Kidney (tissue), 14 donors: ENCODE data around the gene U2AF1L4. TPM values are rescaled to one million over a fixed set of nuclear protein-coding genes. Genes with fewer than 3 reads are reported as not detected.

Experiments
- DNase-seq, 5 donors: peaks; one replicate each; pipeline ENCODE4 v3.0.0-alpha.2; 2013 to 2020
- FAIRE-seq: peaks from 2 replicates; lab custom pipeline; 2012; peaks lifted over from hg19 to GRCh38; lab: Jason Lieb, UNC
- H3K27ac ChIP-seq, 2 donors: one replicate each; pipeline ENCODE4 v1.7.0; 2013; ENCODE audit warnings: low read depth in 2 of 2, low read length in 2 of 2, inconsistent platforms in 1 of 2
- H3K27me3 ChIP-seq: one replicate; pipeline ENCODE4 v1.7.1; 2013; ENCODE audit warnings: low read length, inconsistent platforms; ENCODE audit not compliant: control insufficient read depth, insufficient read depth
- H3K36me3 ChIP-seq, 3 donors: one replicate each; pipeline versions ENCODE4 v1.7.0 to v1.7.1; 2013; ENCODE audit warnings: low read length in 3 of 3, control low read depth in 1 of 3, inconsistent platforms in 1 of 3; ENCODE audit not compliant: insufficient read depth in 3 of 3, control insufficient read depth in 2 of 3
- H3K4me1 ChIP-seq, 3 donors: one replicate each; pipeline versions ENCODE4 v1.7.0 to v1.7.1; 2013; ENCODE audit warnings: low read length in 3 of 3, inconsistent platforms in 1 of 3, low read depth in 1 of 3; ENCODE audit not compliant: control insufficient read depth in 2 of 3, insufficient read depth in 2 of 3
- H3K4me3 ChIP-seq, 3 donors: one replicate each; pipeline versions ENCODE4 v1.7.0 to v1.8.1; 2013; ENCODE audit warnings: low read length in 3 of 3, control low read depth in 1 of 3, inconsistent platforms in 1 of 3
- H3K9ac ChIP-seq, 3 donors: one replicate each; pipeline versions ENCODE4 v1.7.0 to v1.7.1; 2013; ENCODE audit warnings: low read length in 3 of 3, control low read depth in 1 of 3, inconsistent platforms in 1 of 3
- H3K9me3 ChIP-seq, 3 donors: one replicate each; pipeline versions ENCODE4 v1.7.0 to v1.7.1; 2013; ENCODE audit warnings: low read length in 3 of 3, control low read depth in 1 of 3, inconsistent platforms in 1 of 3; ENCODE audit not compliant: control insufficient read depth in 2 of 3, insufficient read depth in 1 of 3
- CTCF ChIP-seq: IDR thresholded peaks from 3 replicates; pipeline ENCODE4 v1.5.1; 2012; ENCODE audit warnings: mild to moderate bottlenecking, moderate library complexity, borderline replicate concordance; ENCODE audit not compliant: insufficient read depth; ENCODE audit errors: extremely low read depth
- intact Hi-C: fragments of 100-400 bp; cut with DNase I; formaldehyde crosslinking; loops from one replicate; pipeline ENCODE4 v1.11.1; 2022
- polyA plus RNA-seq: library from polyadenylated mRNA; stranded (reverse); fragments of 350-450 nt; fragmentation: Illumina TruSeq; extraction: RNeasy Lipid Tissue Mini Kit (QIAGEN cat#74804); gene quantifications from one replicate; pipeline ENCODE4 v1.2.3, GENCODE V29; 2014; ENCODE audit warnings: low read depth, low replicate concordance; ENCODE audit not compliant: insufficient read depth
- total RNA-seq: library from RNA; stranded (reverse); fragmentation: NEBNext Ultra II Directional; extraction: Animal tissue kit (Norgen Biotek cat#: 25700); gene quantifications from one replicate; pipeline ENCODE4 v1.2.1, GENCODE V29; 2021
- donor health status: control.
- donor health status: control.
- donor health status: control.
- donor health status: control.
- donor health status: control.
- donor health status: DM: yes; HTN: yes; CAD: no.
- donor health status: Normal renal cell carcinoma (clear cell type).

The U2AF1L4 gene
- total and polyA plus RNA-seq, 2 donors from 2014 or later: 27.4 to 47.7 TPM

GRCh38 chr19:35751839-35752745 lies 6.9 kb upstream of the U2AF1L4 start:
- TF ChIP-seq CTCF: no peak
- Histone ChIP-seq H3K27ac (no peak overlapping the region), H3K36me3 (peaks cover 0 to 22% (median 10%) of the 10 kb centered on the region in 3 donors), H3K4me3 (no peak overlapping the region), H3K4me1 (peaks cover 2 to 12% (median 4%) of the 10 kb centered on the region in 3 donors), H3K27me3 (no peaks in the 10 kb centered on the region), H3K9ac (no peak overlapping the region), H3K9me3 (no peaks in the 10 kb centered on the region)
- FAIRE-seq: no peak
- intact Hi-C loops: no loop called here
- DNase-seq: no peak

- TF ChIP-seq CTCF: no peak
- DNase-seq (no peak), FAIRE-seq (no peak)
- H3K9ac ChIP-seq: no peak overlapping the region
- H3K27me3 ChIP-seq: no peaks in the 10 kb centered on the region
- peaks cover 0 to 22% (median 10%) of the 10 kb centered on the region in 3 donors for H3K36me3 ChIP-seq
- no peaks in the 10 kb centered on the region for H3K9me3 ChIP-seq
- H3K4me3 ChIP-seq: no peak overlapping the region
- H3K27ac ChIP-seq: no peak overlapping the region
- intact Hi-C loops: no loop called here
- H3K4me1 ChIP-seq: peaks cover 2 to 13% (median 9%) of the 10 kb centered on the region in 3 donors
Observed at GRCh38 chr19:35750167-35750566, 4.9 kb upstream of the U2AF1L4 start.

- peak; percentile 96 for FAIRE-seq
- intact Hi-C loops: no loop called here
- TF ChIP-seq CTCF: peak; percentile 27
- peak; percentile 99 to 100 (median 99) for DNase-seq
- H3K9me3 ChIP-seq: no peaks in the 10 kb centered on the region
- H3K4me3 ChIP-seq: peak within 1 kb of the TSS; percentile 91 to 100 (median 92)
- peaks cover 0 to 10% (median 6%) of the 10 kb centered on the region in 3 donors for H3K36me3 ChIP-seq
- peaks cover 2 to 18% (median 9%) of the 10 kb centered on the region in 3 donors for H3K4me1 ChIP-seq
- peak within 1 kb of the TSS; percentile 63 to 71 for H3K27ac ChIP-seq
- H3K9ac ChIP-seq: peak within 1 kb of the TSS; percentile 60 to 97 (median 85)
- H3K27me3 ChIP-seq: no peaks in the 10 kb centered on the region
Observed at GRCh38 chr19:35748106-35749020, 3.1 kb upstream of the U2AF1L4 start, which contains the start of gene LIN37. TSS of gene LIN37 (plus strand) at chr19:35748576. CDS start at chr19:35748725, 149 bp downstream.
